GM19193 (cell line): ENCODE results near the gene VAMP8.

Experiments used
- POLR2A ChIP-seq: IDR thresholded peaks from 4 replicates; pipeline ENCODE4 v1.6.1; 2011; ENCODE audit not compliant: insufficient read depth, insufficient read length; ENCODE audit errors: extremely low read depth

Gene VAMP8

DNA sequence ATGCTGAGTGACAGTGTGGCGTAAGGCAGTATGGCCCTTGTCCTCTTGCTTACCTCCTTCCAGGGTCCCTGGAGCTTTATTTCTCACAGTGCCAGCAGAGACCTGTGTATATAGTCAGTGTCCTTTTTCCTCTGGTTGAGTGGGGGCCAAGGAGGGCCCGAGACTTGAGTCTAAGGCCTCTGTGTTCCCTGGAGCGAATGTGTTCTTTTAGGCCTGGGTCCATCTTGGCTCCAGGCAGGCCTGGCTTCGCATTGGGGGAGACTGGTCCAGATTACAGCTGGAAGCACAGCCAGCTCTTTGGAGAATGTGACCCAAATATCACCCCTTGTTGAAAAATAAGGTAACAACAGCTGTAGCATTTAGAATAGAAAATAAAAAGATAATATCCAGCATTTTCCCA, 11.8 kb downstream of the VAMP8 start:
- no peak for TF ChIP-seq POLR2A

DNA sequence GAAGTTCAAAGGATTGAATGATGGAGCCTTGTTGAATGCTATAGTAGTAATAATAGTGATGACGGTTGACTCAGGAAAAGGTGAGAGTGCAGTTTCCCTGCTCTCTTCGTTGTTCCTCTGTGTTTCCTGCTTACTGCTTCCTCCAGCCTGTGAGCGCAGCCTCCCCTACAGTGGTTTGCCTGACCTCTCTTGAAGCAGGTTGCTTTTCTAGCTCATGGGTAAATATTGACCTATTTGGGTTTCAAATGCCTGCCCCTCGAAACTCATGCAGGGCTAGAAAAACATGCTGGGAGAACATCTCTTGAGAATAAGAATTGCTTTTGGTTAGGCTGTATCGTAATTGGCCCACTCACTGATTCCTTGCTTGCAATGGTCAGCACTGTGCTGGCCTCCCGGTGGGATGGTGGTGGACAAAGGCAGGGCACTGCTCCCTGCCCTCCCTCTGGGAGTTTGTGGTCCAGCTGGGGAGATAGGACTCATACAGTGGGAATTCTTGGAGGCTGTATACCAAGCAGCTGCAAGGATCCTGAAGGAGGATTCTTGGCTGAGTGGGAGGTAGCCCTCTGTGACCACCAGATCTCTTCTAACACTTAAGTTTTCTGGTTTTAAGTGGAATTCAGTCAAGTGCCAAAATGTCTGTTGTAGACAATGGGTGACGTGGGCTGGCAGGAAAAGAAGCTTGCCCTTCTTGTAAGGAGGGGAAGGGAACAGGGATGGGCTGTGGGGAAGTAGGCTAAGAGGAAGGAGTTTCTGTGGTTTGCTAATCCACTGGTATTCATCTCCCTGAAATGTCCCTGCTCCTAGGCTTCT, 12.8 kb downstream of the VAMP8 start:
- TF ChIP-seq POLR2A, result no peak

DNA sequence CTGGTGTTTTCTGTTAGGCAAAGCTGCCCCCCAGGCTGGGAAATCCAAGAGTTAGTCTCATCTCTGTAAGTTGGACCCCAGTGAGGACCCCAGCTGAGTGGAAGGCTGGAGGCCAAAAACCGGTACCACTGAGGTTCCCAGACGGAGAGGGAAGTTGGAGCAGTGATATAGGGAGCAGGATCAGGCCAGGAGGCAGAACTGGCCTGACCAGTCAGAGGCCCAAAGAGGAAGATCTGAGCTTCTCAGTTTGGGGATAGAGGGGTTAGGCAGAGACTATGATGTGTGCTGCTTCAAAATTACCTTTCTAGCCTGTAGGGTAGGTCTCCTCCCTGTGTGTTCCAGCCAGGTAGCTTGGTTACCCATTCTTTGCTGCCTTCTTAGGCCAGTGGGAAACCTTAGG, 13.6 kb downstream of the VAMP8 start:
- TF ChIP-seq POLR2A, result no peak

DNA sequence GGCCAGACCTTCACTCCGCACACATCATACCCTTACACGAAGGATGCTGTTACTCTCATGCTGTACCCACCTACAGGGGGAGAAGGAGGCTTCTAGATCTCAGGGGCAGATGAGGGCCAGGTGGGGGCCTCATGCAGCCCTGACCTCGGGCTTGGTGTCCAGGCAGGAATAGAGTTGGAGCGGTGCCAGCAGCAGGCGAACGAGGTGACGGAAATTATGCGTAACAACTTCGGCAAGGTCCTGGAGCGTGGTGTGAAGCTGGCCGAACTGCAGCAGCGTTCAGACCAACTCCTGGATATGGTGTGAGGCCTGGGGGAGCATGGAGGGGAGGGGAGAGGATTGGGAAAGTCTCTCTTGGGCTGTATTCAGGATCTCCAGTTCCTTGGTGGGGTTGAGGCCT, 14.2 kb downstream of the VAMP8 start:
- no peak for TF ChIP-seq POLR2A

DNA sequence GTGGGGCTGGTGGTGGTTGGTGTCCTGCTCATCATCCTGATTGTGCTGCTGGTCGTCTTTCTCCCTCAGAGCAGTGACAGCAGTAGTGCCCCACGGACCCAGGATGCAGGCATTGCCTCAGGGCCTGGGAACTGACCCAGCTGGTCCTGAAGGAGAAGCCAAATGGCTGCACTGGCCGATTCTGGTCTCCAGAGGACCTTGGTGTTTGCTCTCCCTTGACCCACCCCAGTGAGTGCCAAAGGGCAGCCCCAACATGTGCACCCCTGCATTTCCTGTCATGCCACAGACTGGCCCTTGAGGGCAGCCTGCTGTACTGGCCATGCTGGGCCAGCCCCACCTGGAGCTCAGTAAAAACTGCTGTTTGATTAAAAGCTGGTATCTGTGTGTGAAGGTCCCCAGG, 15.6 kb downstream of the VAMP8 start:
- TF ChIP-seq POLR2A, result no peak

DNA sequence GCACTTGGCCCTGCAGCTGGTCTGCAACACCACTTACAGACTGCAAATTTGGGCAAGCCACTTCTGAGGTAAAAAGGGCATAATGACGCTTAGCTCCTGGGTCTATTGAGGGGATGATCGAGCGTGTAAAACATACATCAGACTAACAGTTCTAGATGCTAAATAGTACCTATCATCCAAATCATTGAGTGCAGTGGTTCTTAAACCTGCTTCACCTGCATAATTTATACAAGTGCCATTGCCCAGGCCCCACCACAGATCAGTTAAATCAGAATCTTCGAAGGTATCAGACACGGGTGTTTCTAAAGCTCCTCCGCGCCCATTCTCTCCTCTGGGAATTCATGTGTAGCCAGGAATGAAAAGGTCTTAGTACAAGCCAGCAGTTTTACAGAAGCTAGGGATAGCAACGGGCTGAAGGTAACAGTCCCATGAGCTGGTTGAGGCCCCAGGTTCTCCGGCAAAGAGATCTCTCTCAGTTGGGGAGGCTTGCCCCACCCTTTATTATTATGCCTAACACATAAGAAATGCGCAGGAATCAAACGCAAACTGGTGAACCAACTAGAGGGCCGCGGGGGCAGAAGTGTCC, 17.4 kb downstream of the VAMP8 start:
- no peak for TF ChIP-seq POLR2A

DNA sequence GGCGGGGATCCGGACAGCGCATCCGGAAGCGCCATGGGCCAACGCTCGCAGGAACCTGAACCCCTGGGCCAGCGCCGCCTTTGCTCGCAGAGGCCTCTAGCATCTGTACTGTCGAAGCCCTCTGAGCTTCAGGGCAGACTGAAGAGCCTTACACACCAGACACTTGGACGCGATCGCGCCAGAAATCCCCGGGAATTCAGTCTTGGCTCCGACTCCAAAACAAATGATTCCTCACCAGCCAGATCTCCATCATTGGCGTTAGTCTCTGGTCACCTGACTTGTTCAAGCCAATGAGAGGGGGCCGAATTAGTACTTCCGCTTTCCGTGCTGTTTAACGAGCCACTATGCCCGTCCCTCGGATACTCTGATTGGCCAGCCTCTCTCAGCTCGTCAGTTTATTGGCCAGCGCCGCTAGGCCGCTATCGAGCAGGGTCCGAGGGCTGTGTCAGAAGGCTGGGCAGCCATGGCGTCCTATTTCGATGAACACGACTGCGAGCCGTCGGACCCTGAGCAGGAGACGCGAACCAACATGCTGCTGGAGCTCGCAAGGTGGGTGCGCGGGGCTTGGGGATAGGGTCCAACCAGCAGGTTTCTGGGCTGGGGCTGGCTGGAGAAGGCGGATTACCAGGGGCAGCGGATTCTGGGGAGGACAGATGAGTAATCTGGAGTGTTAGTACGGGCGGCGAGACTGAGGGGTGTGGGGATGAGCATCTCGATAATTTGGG, 18.1 kb downstream of the VAMP8 start, which contains the start of gene RNF181:
RNF181 (plus strand) TSS at position 445 of the 725 bp plus-strand sequence; CDS start at position 464, 19 bp downstream.
- TF ChIP-seq POLR2A, result peak; percentile 93

DNA sequence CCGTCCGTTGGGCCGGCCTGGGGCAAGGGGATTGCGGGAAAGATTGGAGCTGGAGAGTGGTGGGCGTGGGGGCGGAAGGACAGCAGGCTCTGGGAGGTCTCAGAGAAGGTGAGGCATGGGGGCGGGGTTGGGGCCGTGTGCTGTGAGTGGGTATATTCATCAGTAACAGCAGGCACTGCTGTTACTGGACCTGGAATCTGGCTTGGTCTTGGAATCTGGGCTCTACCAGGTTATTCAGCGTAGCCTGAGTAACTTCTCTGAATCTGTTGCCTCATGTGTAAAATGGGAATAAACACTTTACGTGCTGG, 18.6 kb downstream of the VAMP8 start:
- TF ChIP-seq POLR2A, result no peak

DNA sequence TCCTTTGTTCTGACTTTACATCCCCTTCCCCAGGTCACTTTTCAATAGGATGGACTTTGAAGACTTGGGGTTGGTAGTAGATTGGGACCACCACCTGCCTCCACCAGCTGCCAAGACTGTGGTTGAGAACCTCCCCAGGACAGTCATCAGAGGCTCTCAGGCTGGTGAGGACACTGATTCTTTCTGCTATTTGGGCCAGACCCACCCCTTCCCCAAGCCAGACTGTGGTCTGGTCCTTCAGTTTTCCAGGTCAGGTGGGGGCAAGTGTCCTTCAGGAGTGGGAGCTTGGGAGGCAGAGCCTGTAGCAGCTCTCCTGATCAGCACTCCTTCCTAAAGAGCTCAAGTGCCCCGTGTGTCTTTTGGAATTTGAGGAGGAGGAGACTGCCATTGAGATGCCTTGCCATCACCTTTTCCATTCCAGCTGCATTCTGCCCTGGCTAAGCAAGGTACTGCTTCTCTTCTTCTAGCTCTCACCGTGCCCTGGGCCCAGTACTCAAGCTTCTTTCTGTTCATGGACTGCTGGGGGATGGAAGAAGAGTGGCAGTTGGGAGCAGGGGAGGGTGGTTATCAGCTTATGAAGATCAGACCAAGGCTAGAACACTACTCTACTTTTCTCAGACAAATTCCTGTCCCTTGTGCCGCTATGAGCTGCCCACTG, 19.2 kb downstream of the VAMP8 start:
- TF ChIP-seq POLR2A, result no peak

DNA sequence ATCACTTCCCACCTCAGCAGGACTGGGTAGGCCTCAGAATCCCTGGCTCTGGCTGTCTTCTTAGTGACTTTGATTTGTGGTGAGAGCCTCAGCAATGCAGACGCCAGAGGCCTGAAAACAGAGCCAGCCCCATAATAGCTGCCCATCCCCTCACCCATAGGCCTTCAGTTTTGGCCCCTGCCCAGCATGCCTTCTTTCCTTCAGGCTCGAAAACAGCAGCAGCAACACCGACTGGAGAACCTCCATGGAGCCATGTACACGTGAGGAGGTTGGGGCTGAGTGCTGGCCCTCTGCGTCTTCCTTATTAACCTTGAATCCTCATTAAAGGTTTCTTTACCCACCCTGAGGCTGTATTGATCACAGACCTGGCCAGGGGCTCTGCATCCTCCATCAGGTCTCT, 19.9 kb downstream of the VAMP8 start:
- no peak for TF ChIP-seq POLR2A

DNA sequence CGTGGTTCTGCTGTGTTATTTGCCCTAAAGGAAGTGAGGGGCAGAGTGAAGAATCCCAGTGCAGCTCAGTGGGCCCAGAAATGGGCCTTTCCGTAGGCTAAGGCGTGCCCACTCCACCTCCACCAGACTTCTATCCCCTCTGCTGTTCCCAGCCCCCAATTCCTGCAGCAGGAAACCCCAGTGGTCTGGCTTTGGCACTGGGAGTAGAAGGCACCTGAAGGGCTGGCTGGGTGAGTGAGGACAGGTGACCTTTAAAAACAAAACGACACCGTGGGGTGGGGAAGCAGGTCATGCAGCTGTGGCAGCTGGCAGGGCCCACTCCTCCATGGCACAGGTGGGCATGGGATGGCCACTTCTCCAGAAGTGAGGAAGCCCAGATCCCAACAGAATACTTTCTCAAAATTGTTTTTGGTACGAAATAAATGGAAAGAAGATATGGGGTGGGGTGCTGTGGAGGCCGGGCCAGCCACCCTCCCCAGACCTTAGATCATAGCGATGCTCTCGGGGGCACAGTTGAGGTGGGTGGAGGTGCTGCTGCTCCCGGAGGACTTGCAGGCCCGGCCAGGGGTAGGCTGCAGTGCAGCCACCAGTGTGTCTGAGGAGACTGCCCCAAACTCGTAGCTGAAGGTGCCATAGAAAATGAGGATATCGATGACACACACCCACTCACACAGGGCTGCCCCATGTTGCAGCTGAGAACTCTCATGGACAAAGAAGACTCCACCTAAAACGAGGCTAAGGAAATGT, 21.4 kb downstream of the VAMP8 start:
- no peak for TF ChIP-seq POLR2A

DNA sequence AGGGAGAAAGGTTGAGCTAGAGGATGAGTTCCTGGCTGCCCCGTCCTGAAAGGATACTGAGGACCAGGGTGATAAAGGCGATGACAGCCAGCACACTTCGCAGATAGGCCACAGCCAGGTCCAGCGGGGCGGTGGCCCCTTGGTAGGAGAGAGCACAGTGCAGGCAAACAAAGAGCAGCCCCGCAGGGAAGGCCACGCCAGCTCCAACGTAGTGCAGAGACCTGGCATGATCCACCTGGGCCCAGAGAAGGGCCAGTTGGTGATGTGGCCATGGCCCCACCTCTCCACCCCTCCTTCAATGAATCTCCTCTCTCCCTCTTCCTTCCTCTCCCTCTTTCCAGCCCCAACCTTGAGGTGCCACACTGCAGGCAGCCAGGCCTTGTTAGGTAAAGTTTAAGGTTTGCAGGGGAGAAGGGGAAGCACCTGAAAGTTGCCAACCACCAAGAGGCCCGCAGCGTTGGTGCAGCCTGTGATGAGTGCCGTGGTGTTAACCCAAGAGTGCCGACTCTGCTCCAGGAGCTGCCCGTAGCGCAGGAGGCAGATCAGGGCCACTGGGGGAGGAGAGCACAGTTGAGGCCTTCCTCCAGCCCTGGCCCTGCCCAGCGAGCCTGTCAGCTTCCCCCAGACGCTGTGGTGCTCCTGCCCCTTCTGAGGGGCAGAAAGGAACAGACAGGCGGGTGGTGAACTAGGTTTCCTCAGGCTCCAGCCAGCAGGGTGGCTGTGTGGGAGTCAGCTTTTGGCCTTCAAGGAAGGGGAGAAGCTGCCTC, 22.3 kb downstream of the VAMP8 start:
- TF ChIP-seq POLR2A, result peak; percentile 2

DNA sequence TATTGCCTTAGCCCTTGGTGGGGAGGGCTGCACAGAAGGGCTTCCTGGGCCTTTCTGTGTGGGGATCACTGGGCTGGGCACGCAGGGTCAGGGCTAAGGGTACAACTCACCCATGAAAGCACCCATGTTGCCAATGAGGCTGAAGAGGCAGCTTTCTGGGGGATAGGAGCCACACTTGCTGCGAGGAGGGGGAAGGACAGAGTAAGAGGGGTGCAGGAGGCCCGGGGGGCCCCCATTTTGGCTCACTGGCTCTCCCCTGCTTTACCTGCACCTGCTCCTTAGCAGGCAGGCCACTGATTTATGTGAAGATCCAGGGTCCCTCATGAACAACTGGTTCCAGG, 22.8 kb downstream of the VAMP8 start:
- TF ChIP-seq POLR2A, result no peak
